Bronchial epithelial cell (primary cell): Measurements from ENCODE around the gene ABTB2. TPM values are rescaled to one million over a fixed set of nuclear protein-coding genes. Genes with fewer than 3 reads are reported as not detected.
A peak's percentile ranks its signal among the peaks of the same experiment; 100 is the strongest.

Experiments
- DNase-seq: peaks from one replicate; pipeline ENCODE4 v3.0.0-alpha.2; 2010; ENCODE audit warnings: low read depth
- FAIRE-seq: peaks from 2 replicates; lab custom pipeline; 2011; peaks lifted over from hg19 to GRCh38; lab: Jason Lieb, UNC
- H3K27me3 ChIP-seq: 2 replicates; pipeline ENCODE4 v1.5.1; 2011; ENCODE audit warnings: low read length; ENCODE audit not compliant: control insufficient read depth, insufficient read depth
- H3K36me3 ChIP-seq: 2 replicates; pipeline ENCODE4 v1.5.1; 2011; ENCODE audit warnings: low read length; ENCODE audit not compliant: control insufficient read depth, insufficient read depth
- H3K4me3 ChIP-seq: 2 replicates; pipeline ENCODE4 v1.5.1; 2011; ENCODE audit warnings: mild to moderate bottlenecking, low read depth, low read length, control low read depth
- total RNA-seq: library from RNA; depleted of rRNA; stranded (reverse); fragments of >200 nt; gene quantifications from 2 replicates; pipeline ENCODE4 v1.2.1, GENCODE V29; 2014
- TF ChIP-seq, protein P1 (sequence below): IDR thresholded peaks from 2 replicates; pipeline ENCODE4 v1.5.1; 2011; ENCODE audit warnings: mild to moderate bottlenecking, moderate library complexity, low read length, control low read depth, inconsistent platforms; ENCODE audit not compliant: insufficient read depth, severe bottlenecking

Gene ABTB2
- total RNA-seq, 1 donor from 2014 or later: 0.53 TPM

DNA sequence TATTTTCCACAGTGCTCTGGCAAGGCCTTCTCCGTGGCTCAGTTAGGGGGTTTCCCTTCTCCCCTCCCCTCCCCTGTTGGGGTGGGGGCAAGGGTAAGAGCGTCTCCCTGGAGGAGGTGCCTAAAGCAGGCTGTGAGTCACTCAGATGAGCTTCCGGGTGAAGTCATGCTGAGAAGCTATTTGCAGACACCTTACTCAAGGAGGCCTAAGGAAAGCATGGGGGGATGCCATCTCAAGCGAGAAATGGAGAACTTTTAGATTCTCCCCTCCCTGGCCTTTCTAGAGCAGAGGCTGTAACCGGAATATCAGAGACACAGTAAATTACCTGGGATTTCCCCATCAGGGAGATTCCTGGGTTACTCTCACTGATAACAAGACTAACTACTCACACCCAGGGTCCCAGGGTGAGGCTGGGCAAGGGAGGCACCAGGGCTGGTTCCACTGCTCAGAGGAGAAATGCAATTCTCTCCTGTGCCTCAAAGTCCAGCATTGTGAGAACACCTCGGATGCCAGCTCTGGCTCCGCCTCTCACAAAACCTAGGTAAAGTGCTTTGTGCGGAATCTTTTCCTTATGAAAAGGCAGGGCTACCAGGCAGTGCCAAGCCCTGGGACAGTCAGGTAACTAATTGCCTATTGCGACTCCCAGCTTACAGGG is 123.6 kb downstream of the ABTB2 start:
- FAIRE-seq: no peak

DNA sequence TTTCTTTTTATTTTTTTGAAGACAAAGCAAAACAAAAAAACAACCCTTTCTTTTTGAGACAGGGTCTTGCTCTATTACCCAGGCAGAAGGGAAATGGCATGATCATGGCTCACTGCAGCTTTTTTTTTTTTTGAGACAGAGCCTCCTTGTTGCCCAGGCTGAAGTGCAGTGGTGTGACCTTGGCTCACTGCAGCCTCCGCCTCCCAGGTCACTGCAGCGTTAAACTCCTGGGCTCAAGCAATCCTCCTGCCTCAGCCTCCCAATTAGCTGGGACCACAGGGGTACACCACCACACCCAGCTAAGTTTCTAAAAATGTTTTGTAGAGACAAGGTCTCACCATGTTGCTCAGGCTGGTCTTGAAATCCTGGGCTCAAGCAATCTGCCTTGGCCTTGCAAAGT is 124.6 kb downstream of the ABTB2 start:
- Histone ChIP-seq H3K27me3 (no peaks in the 10 kb centered on the region), H3K36me3 (no peaks in the 10 kb centered on the region), H3K4me3 (no peak overlapping the region)
- no peak for DNase-seq
- TF ChIP-seq, protein P1, sequence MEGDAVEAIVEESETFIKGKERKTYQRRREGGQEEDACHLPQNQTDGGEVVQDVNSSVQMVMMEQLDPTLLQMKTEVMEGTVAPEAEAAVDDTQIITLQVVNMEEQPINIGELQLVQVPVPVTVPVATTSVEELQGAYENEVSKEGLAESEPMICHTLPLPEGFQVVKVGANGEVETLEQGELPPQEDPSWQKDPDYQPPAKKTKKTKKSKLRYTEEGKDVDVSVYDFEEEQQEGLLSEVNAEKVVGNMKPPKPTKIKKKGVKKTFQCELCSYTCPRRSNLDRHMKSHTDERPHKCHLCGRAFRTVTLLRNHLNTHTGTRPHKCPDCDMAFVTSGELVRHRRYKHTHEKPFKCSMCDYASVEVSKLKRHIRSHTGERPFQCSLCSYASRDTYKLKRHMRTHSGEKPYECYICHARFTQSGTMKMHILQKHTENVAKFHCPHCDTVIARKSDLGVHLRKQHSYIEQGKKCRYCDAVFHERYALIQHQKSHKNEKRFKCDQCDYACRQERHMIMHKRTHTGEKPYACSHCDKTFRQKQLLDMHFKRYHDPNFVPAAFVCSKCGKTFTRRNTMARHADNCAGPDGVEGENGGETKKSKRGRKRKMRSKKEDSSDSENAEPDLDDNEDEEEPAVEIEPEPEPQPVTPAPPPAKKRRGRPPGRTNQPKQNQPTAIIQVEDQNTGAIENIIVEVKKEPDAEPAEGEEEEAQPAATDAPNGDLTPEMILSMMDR: no peak
- no peak for FAIRE-seq

More for the DNA sequence above, 123.6 kb downstream of the ABTB2 start:
- Histone ChIP-seq H3K36me3 (no peaks in the 10 kb centered on the region), H3K4me3 (no peak overlapping the region), H3K27me3 (no peaks in the 10 kb centered on the region)
- DNase-seq: peak; percentile 90
- TF ChIP-seq, protein P1: no peak

DNA sequence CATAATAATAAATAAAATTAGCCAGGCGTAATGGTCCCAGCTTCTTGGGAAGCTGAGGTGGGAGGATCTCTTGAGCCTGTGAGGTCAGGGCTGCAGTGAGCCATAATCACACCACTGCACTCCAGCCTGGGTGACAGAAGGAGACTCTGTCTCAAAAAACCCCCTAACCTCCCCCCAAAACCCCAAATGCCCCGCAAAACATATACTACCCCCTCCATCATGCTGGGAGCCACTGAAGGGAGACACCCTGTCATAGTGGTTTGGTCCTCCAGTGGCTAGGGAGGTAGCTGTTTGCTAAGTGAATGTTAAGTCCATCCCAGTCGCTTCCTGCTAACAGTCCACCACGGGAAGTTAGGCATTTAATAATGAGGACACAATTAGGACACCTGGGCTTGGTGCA is 125.0 kb downstream of the ABTB2 start:
- DNase-seq (no peak), FAIRE-seq (no peak)
- Histone ChIP-seq H3K4me3 (no peak overlapping the region), H3K27me3 (no peaks in the 10 kb centered on the region), H3K36me3 (no peaks in the 10 kb centered on the region)
- TF ChIP-seq, protein P1: no peak

DNA sequence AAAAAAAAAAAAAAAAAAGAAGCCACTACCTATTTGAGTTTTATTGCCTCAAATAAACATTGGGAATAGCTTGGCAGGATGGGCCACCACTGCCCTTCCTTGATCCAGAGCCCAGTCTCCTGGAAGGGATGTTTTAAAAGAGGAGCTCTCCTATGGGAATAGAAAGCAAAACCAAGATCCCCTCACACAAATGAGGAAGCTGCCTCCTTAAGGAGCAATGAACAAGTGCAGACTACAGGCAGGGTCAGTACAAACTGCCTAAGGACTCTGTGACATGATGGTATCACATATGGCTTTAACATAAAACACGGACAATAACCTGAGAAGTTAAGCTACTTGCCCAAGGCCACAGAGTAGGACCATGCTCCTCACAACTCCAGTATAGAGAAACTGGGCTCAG is 131.6 kb downstream of the ABTB2 start:
- no peak for DNase-seq
- Histone ChIP-seq H3K4me3 (no peak overlapping the region), H3K27me3 (no peaks in the 10 kb centered on the region), H3K36me3 (no peaks in the 10 kb centered on the region)
- FAIRE-seq: no peak
- TF ChIP-seq, protein P1: no peak

DNA sequence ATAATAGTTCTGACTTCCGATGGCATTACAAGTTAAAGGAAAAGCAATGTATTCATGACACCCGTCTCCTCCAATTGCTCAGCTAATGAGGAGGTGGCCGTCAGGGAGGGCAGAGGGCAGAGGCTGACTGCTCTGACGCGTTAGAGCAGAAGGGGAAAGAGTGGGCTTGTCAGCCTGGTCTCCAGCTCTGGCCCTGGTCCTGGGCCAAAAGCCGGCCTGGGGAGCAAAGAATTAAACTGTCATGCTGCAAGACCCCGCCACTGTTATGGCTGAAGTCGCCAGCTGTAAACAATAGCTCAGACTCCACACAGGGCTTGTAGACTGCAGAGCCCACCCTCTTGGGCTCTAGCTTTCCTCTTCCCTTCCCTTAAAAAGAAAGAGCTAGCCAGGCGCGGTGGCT is 132.7 kb downstream of the ABTB2 start:
- Histone ChIP-seq H3K36me3 (no peaks in the 10 kb centered on the region), H3K4me3 (no peak overlapping the region), H3K27me3 (no peaks in the 10 kb centered on the region)
- DNase-seq: no peak
- FAIRE-seq: no peak
- TF ChIP-seq, protein P1: no peak
